Mononuclear cell (primary cell): ENCODE results near the gene SYNDIG1. TPM values are rescaled to one million over a fixed set of nuclear protein-coding genes. Genes with fewer than 3 reads are reported as not detected.

ENCODE experiments used
- H3K27me3 ChIP-seq: 2 replicates; pipeline ENCODE4 v1.6.0; 2011; ENCODE audit warnings: low read length, control low read depth; ENCODE audit not compliant: insufficient read depth
- H3K4me1 ChIP-seq: 2 replicates; pipeline ENCODE4 v1.5.1; 2011; ENCODE audit warnings: mild to moderate bottlenecking, low read length, control low read depth; ENCODE audit not compliant: insufficient read depth
- H3K4me3 ChIP-seq: 2 replicates; pipeline ENCODE4 v1.5.1; 2011; ENCODE audit warnings: mild to moderate bottlenecking, low read length, moderate library complexity
- H3K9me3 ChIP-seq: 2 replicates; pipeline ENCODE4 v1.5.1; 2011; ENCODE audit warnings: low read depth, mild to moderate bottlenecking, control low read depth, low read length
- total RNA-seq: library from RNA; depleted of rRNA; stranded (reverse); fragments of >200 nt; gene quantifications from one replicate; pipeline ENCODE4 v1.2.3, GENCODE V29; 2012

SYNDIG1 gene
- total RNA-seq, 1 donor: not detected

- H3K4me3 ChIP-seq: no peak overlapping the region
- H3K4me1 ChIP-seq: no peaks in the 10 kb centered on the region
- H3K9me3 ChIP-seq: no peaks in the 10 kb centered on the region
- no peaks in the 10 kb centered on the region for H3K27me3 ChIP-seq
Observed at GRCh38 chr20:24456398-24456781, 13.0 kb upstream of the SYNDIG1 start.

GRCh38 chr20:24458436-24458835 lies 11.0 kb upstream of the SYNDIG1 start:
- no peaks in the 10 kb centered on the region for H3K9me3 ChIP-seq
- no peak overlapping the region for H3K4me3 ChIP-seq
- H3K27me3 ChIP-seq: no peaks in the 10 kb centered on the region
- no peaks in the 10 kb centered on the region for H3K4me1 ChIP-seq

GRCh38 chr20:24459733-24460132 lies 9.7 kb upstream of the SYNDIG1 start:
- Histone ChIP-seq H3K4me1 (no peaks in the 10 kb centered on the region), H3K9me3 (no peaks in the 10 kb centered on the region), H3K27me3 (no peaks in the 10 kb centered on the region), H3K4me3 (no peak overlapping the region)

GRCh38 chr20:24460712-24461111 lies 8.7 kb upstream of the SYNDIG1 start:
- no peaks in the 10 kb centered on the region for H3K27me3 ChIP-seq
- H3K9me3 ChIP-seq: no peaks in the 10 kb centered on the region
- no peak overlapping the region for H3K4me3 ChIP-seq
- H3K4me1 ChIP-seq: no peaks in the 10 kb centered on the region

- H3K27me3 ChIP-seq: peaks cover 1% of the 10 kb centered on the region
- H3K4me1 ChIP-seq: no peaks in the 10 kb centered on the region
- no peaks in the 10 kb centered on the region for H3K9me3 ChIP-seq
- H3K4me3 ChIP-seq: no peak overlapping the region
Observed at GRCh38 chr20:24461848-24462247, 7.6 kb upstream of the SYNDIG1 start.

GRCh38 chr20:24462460-24463010 lies 6.9 kb upstream of the SYNDIG1 start:
- Histone ChIP-seq H3K27me3 (peaks cover 6% of the 10 kb centered on the region), H3K9me3 (no peaks in the 10 kb centered on the region), H3K4me1 (no peaks in the 10 kb centered on the region), H3K4me3 (no peak overlapping the region)

- peaks cover 23% of the 10 kb centered on the region for H3K27me3 ChIP-seq
- no peaks in the 10 kb centered on the region for H3K4me1 ChIP-seq
- no peaks in the 10 kb centered on the region for H3K9me3 ChIP-seq
- no peak overlapping the region for H3K4me3 ChIP-seq
Observed at GRCh38 chr20:24465159-24465558, 4.3 kb upstream of the SYNDIG1 start.

GRCh38 chr20:24465730-24466129 lies 3.7 kb upstream of the SYNDIG1 start:
- Histone ChIP-seq H3K9me3 (no peaks in the 10 kb centered on the region), H3K4me1 (no peaks in the 10 kb centered on the region), H3K4me3 (no peak overlapping the region), H3K27me3 (peaks cover 28% of the 10 kb centered on the region)

GRCh38 chr20:24468401-24469115 lies 871 bp upstream of the SYNDIG1 start:
- Histone ChIP-seq H3K4me1 (no peaks in the 10 kb centered on the region), H3K27me3 (peaks cover 48% of the 10 kb centered on the region), H3K4me3 (no peak overlapping the region), H3K9me3 (no peaks in the 10 kb centered on the region)

GRCh38 chr20:24469894-24470745 lies 691 bp downstream of the SYNDIG1 start:
- H3K4me3 ChIP-seq: no peak overlapping the region
- no peaks in the 10 kb centered on the region for H3K9me3 ChIP-seq
- H3K4me1 ChIP-seq: no peaks in the 10 kb centered on the region
- peaks cover 48% of the 10 kb centered on the region for H3K27me3 ChIP-seq

- Histone ChIP-seq H3K27me3 (peaks cover 48% of the 10 kb centered on the region), H3K9me3 (no peaks in the 10 kb centered on the region), H3K4me3 (no peak overlapping the region), H3K4me1 (no peaks in the 10 kb centered on the region)
Observed at GRCh38 chr20:24470746-24471582, 1.5 kb downstream of the SYNDIG1 start.

- Histone ChIP-seq H3K9me3 (no peaks in the 10 kb centered on the region), H3K4me3 (no peak overlapping the region), H3K4me1 (no peaks in the 10 kb centered on the region), H3K27me3 (peaks cover 42% of the 10 kb centered on the region)
Observed at GRCh38 chr20:24472426-24472825, 3.0 kb downstream of the SYNDIG1 start.

GRCh38 chr20:24473435-24474223 lies 4.2 kb downstream of the SYNDIG1 start:
- no peaks in the 10 kb centered on the region for H3K4me1 ChIP-seq
- H3K9me3 ChIP-seq: no peaks in the 10 kb centered on the region
- H3K4me3 ChIP-seq: no peak overlapping the region
- peaks cover 33% of the 10 kb centered on the region for H3K27me3 ChIP-seq

GRCh38 chr20:24477831-24478547 lies 8.6 kb downstream of the SYNDIG1 start:
- Histone ChIP-seq H3K9me3 (no peaks in the 10 kb centered on the region), H3K4me3 (no peak overlapping the region), H3K27me3 (no peaks in the 10 kb centered on the region), H3K4me1 (no peaks in the 10 kb centered on the region)
